Endothelial cell of umbilical vein (primary cell): ENCODE data around the gene PLA2G2D. TPM values are rescaled to one million over a fixed set of nuclear protein-coding genes. Genes with fewer than 3 reads are reported as not detected.

ENCODE experiments used
- BruUV-seq: library from RNA; stranded (reverse); fragments of 400-500 nt; replicated peaks from 2 replicates; lab custom pipeline; 2021; lab: Mats Ljungman, UMichigan
- CTCF ChIA-PET: fragments of 300-600, 350-600 bp; sonication (Branson Sonifier 250); formaldehyde crosslinking; loops from one replicate; lab custom pipeline; 2021; ENCODE audit warnings: antibody characterized with exemption, inconsistent platforms; lab: Charles Lee
- POLR2A ChIA-PET: fragments of 300-600, 350-600 bp; sonication (Branson Sonifier 250); formaldehyde crosslinking; loops from one replicate; lab custom pipeline; 2021; ENCODE audit warnings: antibody characterized with exemption, inconsistent platforms; lab: Charles Lee
- DNase-seq: peaks from one replicate; pipeline ENCODE4 v3.0.0-alpha.2; 2011; ENCODE audit warnings: low read depth, low spot score
- FAIRE-seq: peaks from 2 replicates; lab custom pipeline; 2011; peaks lifted over from hg19 to GRCh38; lab: Jason Lieb, UNC
- H2AFZ ChIP-seq: 2 replicates; pipeline ENCODE4 v1.6.0; 2012; ENCODE audit warnings: low read depth, low read length, control low read depth, inconsistent platforms
- H3K27ac ChIP-seq: 2 replicates; pipeline ENCODE4 v1.5.1; 2011; ENCODE audit warnings: low read depth, mild to moderate bottlenecking, control low read depth, low read length, moderate library complexity; ENCODE audit not compliant: insufficient read depth
- H3K27me3 ChIP-seq, 2 experiments: 2 replicates each; pipeline versions ENCODE4 v1.6.0 to v1.6.1; 2011; ENCODE audit warnings: low read length in 2 of 2, mixed read lengths in 1 of 2; ENCODE audit not compliant: control insufficient read depth in 2 of 2, insufficient read depth in 2 of 2
- H3K36me3 ChIP-seq, 2 experiments: 2 replicates in 1 of 2; 3 replicates in 1 of 2; pipeline ENCODE4 v1.5.1; 2011; ENCODE audit warnings: low read length in 2 of 2, mild to moderate bottlenecking in 1 of 2, moderate library complexity in 1 of 2; ENCODE audit not compliant: control insufficient read depth in 2 of 2, insufficient read depth in 2 of 2; ENCODE audit errors: extremely low read depth in 1 of 2
- H3K4me1 ChIP-seq: 3 replicates; pipeline ENCODE4 v1.5.1; 2011; ENCODE audit warnings: mild to moderate bottlenecking, low read length; ENCODE audit not compliant: control insufficient read depth, insufficient read depth; ENCODE audit errors: extremely low read depth
- H3K4me2 ChIP-seq: 2 replicates; pipeline ENCODE4 v1.6.1; 2011; ENCODE audit warnings: low read length, control low read depth, mixed read lengths; ENCODE audit not compliant: insufficient read depth
- H3K4me3 ChIP-seq, 3 experiments: fragments of 200-600 bp in 1 of 3; sonication (generic), shearing (Covaris generic) in 1 of 3; replicated peaks in 1 of 3; 2 replicates each; pipeline ENCODE4 v1.5.1; 2011 to 2016; ENCODE audit warnings: control low read depth in 3 of 3, low read length in 3 of 3, mild to moderate bottlenecking in 2 of 3, inconsistent platforms in 1 of 3, low read depth in 1 of 3, moderate library complexity in 1 of 3; ENCODE audit not compliant: insufficient read depth in 1 of 3
- H3K79me2 ChIP-seq: 2 replicates; pipeline ENCODE4 v1.6.0; 2012; ENCODE audit warnings: low read length, inconsistent platforms; ENCODE audit not compliant: control insufficient read depth, insufficient read depth
- H3K9ac ChIP-seq: replicated peaks from 2 replicates; pipeline ENCODE3; 2011; ENCODE audit warnings: low read length, control low read depth; ENCODE audit not compliant: insufficient read depth; ENCODE audit errors: extremely low read depth
- H3K9me1 ChIP-seq: replicated peaks from 3 replicates; pipeline ENCODE4 v1.6.0; 2011; ENCODE audit warnings: mild to moderate bottlenecking, low read length; ENCODE audit not compliant: control insufficient read depth, insufficient read depth; ENCODE audit errors: extremely low read depth
- H3K9me3 ChIP-seq: replicated peaks from 2 replicates; pipeline ENCODE4 v1.5.1; 2012; ENCODE audit warnings: low read length, inconsistent platforms; ENCODE audit not compliant: control insufficient read depth, insufficient read depth
- H4K20me1 ChIP-seq: replicated peaks from 2 replicates; pipeline ENCODE3; 2011; ENCODE audit warnings: mild to moderate bottlenecking, low read length; ENCODE audit not compliant: control insufficient read depth, insufficient read depth; ENCODE audit errors: extremely low read depth
- CTCF ChIP-seq, 2 donors: IDR thresholded peaks; 1 replicate in 1 of 2; 2 replicates in 1 of 2; pipeline ENCODE4 v1.5.1; 2011; ENCODE audit warnings: low read length in 2 of 2, mild to moderate bottlenecking in 2 of 2, moderate library complexity in 2 of 2, control low read depth in 1 of 2, inconsistent platforms in 1 of 2, low read depth in 1 of 2; ENCODE audit not compliant: insufficient read depth in 1 of 2; ENCODE audit errors: extremely low read depth in 1 of 2
- EZH2 ChIP-seq: IDR thresholded peaks from 2 replicates; pipeline ENCODE4 v1.6.1; 2012; ENCODE audit warnings: borderline replicate concordance, low read depth, mild to moderate bottlenecking, moderate library complexity, low read length, inconsistent platforms; ENCODE audit not compliant: severe bottlenecking
- FOS ChIP-seq: IDR thresholded peaks from 2 replicates; pipeline ENCODE4 v1.6.1; 2011; ENCODE audit warnings: mild to moderate bottlenecking, low read length, moderate library complexity, borderline replicate concordance; ENCODE audit not compliant: insufficient read depth
- GATA2 ChIP-seq: IDR thresholded peaks from 2 replicates; pipeline ENCODE4 v1.7.0; 2011; ENCODE audit warnings: low read depth, mild to moderate bottlenecking, moderate library complexity, mixed read lengths, low read length; ENCODE audit not compliant: insufficient read length, insufficient read depth
- JUN ChIP-seq: IDR thresholded peaks from 2 replicates; pipeline ENCODE4 v1.6.1; 2011; ENCODE audit warnings: borderline replicate concordance, low read depth; ENCODE audit not compliant: insufficient read length, insufficient read depth
- MAX ChIP-seq: IDR thresholded peaks from 2 replicates; pipeline ENCODE4 v1.6.1; 2011; ENCODE audit not compliant: insufficient read depth, insufficient read length
- MYC ChIP-seq: IDR thresholded peaks from one replicate; pipeline ENCODE4 v1.6.1; 2011; ENCODE audit warnings: mild to moderate bottlenecking, low read depth, low read length
- POLR2A ChIP-seq: IDR thresholded peaks from 2 replicates; pipeline ENCODE4 v1.6.1; 2012; ENCODE audit warnings: low read depth, mild to moderate bottlenecking, control low read depth, low read length
- POLR2AphosphoS5 ChIP-seq: IDR thresholded peaks from 2 replicates; pipeline ENCODE4 v1.6.1; 2012; ENCODE audit warnings: low read depth, mild to moderate bottlenecking, control low read depth, low read length, moderate library complexity; ENCODE audit not compliant: insufficient read depth
- dilution Hi-C: fragments of 300-500 bp; cut with MboI; formaldehyde crosslinking; loops from one replicate; pipeline ENCODE4 v1.15.0; 2019; ENCODE audit warnings: low sequenced_read_pairs; ENCODE audit not compliant: extremely low pct_ligation_motif_present
- intact Hi-C: fragments of 100-400 bp; cut with micrococcal nuclease; formaldehyde crosslinking; loops from one replicate; pipeline ENCODE4 v1.10.0; 2022
- polyA plus RNA-seq, 4 experiments: library from polyadenylated mRNA; depleted of rRNA in 3 of 4; stranded (reverse) in 3 of 4; unstranded in 1 of 4; fragments of >200 nt; gene quantifications; 2 replicates each; pipeline versions ENCODE4 v1.2.1 to v1.2.3, GENCODE V29; 2011 to 2012; ENCODE audit warnings: missing spikeins in 1 of 4
- total RNA-seq: library from RNA; stranded (reverse); gene quantifications from 2 replicates; pipeline ENCODE4 v1.2.3, GENCODE V29; 2021

PLA2G2D gene
- total and polyA plus RNA-seq, 2 donors (not counting 3 experiments of a cell fraction or from before 2014, with no cell fraction given): not detected

- no peak for FAIRE-seq
- H3K4me1 ChIP-seq: peaks cover 2% of the 10 kb centered on the region
- no TSS peak for BruUV-seq
- dilution Hi-C loops: no loop called here
- H3K9me3 ChIP-seq: no peaks in the 10 kb centered on the region
- no peaks in the 10 kb centered on the region for H3K36me3 ChIP-seq
- no peaks in the 10 kb centered on the region for H3K27me3 ChIP-seq
- H4K20me1 ChIP-seq: no peaks in the 10 kb centered on the region
- ChIA-PET CTCF (no interaction called here), POLR2A (no interaction called here)
- H3K4me3 ChIP-seq: no peak overlapping the region
- intact Hi-C loops: no loop called here
- H3K9me1 ChIP-seq: no peaks in the 10 kb centered on the region
- no peak overlapping the region for H3K9ac ChIP-seq
- H3K79me2 ChIP-seq: no peaks in the 10 kb centered on the region
- H3K27ac ChIP-seq: no peak overlapping the region
- no peak for DNase-seq
- no peak overlapping the region for H3K4me2 ChIP-seq
- H2AFZ ChIP-seq: no peak overlapping the region
- TF ChIP-seq GATA2 (no peak), CTCF (IDR thresholded peaks at IDR 0.05; ENCODE audit: extremely low read depth in 1 of 2, insufficient read depth in 1 of 2, low read depth in 1 of 2, low read length in 2 of 2) (no peak), POLR2A (no peak), EZH2 (no peak), FOS (no peak), POLR2AphosphoS5 (no peak), MYC (no peak), MAX (no peak), JUN (no peak)
These were observed 50.6 kb downstream of the PLA2G2D start for GRCh38 chr1:20068722-20069121.
